ENCODE data around the gene MON1B. TPM values are rescaled to one million over a fixed set of nuclear protein-coding genes. Genes with fewer than 3 reads are reported as not detected.
"Not testable (repeated sequence)": the region's sequence is repeated elsewhere in the genome, so short reads cannot be mapped to it uniquely, and the experiment has no call there.

Gene MON1B
- 1.8 and 3.3 TPM in 2 replicates for total RNA-seq (2014; rRNA removed; shearing (Covaris generic); ENCODE audit: low replicate concordance)

DNA sequence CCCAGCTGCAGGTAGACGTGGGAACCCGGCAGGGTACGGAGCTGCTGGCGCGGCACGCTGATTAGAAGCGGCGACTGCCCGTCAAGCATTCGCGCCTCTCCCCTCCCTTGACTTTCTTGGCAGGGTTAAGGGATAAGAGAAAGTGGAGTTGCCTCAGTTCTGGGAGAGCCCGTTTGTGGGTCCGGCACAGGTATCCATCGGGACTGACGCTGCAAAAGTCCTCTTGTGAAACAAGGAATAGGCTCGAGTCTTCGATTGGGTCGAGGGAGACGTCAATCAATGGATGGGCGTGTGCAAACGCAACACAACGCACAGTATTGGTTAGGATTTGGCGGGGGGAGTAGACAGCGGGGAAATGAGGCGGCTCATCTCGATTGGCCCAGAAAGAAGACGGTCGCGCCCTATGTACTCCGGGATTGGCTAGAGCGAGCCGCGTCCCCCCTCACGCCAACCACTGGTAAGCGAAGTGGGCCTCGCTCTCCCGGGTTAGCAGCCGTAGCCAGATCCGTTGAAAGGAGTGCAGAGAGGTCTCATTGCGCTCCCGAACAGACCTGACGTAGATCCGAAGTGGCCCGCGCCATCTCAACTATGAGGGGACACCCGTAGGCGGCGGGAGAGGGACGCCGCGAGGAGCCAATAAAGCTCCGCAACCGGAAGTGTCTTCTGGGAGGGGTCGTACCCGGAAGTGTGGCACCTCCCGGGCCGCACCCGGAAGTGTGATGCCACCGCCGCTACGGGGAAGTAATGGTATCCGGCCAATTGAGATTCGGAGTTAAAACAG, at the start of gene MON1B:
TSS of gene MON1B (plus strand) at position 713 of the 781 bp plus-strand sequence. CDS start 296 bp downstream, outside the sequence.
- H3K9me3 ChIP-seq = no peaks in the 10 kb centered on the region
- H3K36me3 ChIP-seq = no peaks in the 10 kb centered on the region; the same call in 1 of the 2 replicates
- peak within 1 kb of the TSS; percentile 65 for H3K4me3 ChIP-seq
- DNase-seq = peak; percentile 94
- H3K27me3 ChIP-seq = no peaks in the 10 kb centered on the region

DNA sequence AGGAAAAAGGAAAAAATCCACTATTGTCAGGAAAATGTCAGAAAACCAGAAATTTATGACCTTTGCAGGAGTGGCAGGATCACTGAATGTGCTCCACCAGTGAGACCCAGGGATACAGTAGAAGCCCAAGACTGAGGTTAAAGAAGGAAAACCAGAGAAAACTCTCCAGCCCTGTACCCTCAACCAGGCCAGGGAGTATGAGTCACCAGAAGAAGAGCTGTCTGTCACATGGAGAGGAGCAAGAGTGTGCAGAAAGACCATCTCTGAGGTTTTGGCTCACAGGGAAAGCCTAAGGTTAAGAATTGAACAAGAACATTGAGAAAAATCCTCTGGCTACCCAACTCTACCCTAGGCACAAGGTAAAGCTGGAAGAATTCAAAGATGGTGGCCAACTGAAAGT, 47.6 kb upstream of the MON1B start:
- Histone ChIP-seq H3K36me3 (no peaks in the 10 kb centered on the region), H3K4me3 (no peak overlapping the region), H3K9me3 (no peaks in the 10 kb centered on the region), H3K27me3 (no peaks in the 10 kb centered on the region)
- DNase-seq = no peak

DNA sequence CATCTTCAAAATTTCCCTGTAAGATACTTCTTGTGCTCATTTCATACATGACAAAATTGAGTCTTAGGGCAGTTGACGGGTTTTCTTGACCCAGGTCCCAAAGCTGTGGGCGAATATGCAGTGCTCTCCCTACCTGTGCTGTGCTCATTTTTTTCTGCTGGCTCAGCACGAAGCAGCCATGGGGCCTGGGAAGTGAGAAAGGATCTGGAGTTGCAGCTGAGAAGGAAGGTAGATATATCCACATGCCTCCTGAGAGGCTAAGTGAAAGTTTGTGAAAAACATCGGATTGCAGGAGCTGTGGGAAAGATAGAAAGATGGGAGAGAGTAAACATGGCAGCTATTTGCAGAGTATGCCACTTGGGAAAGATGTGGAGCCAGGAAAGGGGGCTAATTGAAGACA, 42.9 kb upstream of the MON1B start:
- Histone ChIP-seq H3K4me3 (no peak overlapping the region), H3K27me3 (no peaks in the 10 kb centered on the region), H3K9me3 (no peaks in the 10 kb centered on the region), H3K36me3 (no peaks in the 10 kb centered on the region)
- no peak for DNase-seq

DNA sequence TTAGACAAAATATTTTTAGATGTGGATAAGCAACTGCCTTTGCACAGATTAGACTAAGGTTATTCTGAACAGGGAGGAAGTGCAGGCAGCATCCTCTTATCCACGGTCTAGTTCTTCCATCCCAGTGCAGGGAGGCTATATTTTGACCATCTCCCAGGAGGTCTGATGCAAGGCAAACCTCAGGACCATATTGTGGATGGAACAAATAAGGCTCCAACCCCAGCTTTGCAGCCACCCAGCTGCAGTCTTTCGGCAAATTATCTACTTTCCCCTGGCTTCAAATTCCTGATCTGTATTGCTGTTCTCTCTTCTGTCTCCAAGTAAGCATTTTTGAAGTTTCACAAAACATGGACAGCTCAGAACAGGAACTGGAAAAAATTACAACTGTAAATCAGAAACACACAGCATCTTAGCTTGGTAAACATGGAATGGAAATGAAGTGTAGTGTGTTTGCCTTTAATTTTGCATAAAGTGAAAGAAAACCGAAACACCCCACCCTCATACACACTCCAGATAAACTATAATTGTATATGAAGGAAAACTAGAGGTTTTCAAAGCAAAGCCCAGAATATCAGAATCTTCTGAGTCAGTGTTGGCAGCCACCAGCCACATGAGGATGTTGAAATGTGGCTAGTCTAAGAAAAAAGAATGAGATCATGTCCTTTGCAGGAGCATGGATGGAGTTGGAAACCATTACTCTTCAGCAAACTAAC, 33.5 kb upstream of the MON1B start:
- no peaks in the 10 kb centered on the region for H3K36me3 ChIP-seq
- no peaks in the 10 kb centered on the region for H3K9me3 ChIP-seq
- no peak overlapping the region for H3K4me3 ChIP-seq
- DNase-seq = no peak
- H3K27me3 ChIP-seq = no peaks in the 10 kb centered on the region

DNA sequence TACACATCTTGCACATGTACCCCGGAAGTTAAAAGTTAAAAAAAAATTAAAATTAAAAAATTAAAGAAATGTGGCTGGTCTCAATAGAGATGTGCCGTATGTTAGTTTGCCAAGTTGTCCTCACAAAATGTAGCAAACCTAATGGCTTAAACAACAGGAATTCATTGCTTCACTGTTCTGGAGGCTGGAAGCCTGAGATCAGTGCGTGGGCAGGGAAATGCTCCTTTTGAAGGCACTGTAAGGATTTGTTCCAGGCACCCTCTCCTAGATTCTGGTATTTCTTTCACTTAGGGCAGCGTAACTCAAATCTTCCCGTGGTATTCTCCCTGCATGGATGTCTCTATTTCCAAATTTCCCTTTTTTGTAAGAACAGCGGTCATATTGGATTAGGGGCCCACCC, 32.7 kb upstream of the MON1B start:
- no peaks in the 10 kb centered on the region for H3K36me3 ChIP-seq
- H3K4me3 ChIP-seq = no peak overlapping the region
- DNase-seq = no peak
- H3K9me3 ChIP-seq = no peaks in the 10 kb centered on the region
- H3K27me3 ChIP-seq = no peaks in the 10 kb centered on the region

DNA sequence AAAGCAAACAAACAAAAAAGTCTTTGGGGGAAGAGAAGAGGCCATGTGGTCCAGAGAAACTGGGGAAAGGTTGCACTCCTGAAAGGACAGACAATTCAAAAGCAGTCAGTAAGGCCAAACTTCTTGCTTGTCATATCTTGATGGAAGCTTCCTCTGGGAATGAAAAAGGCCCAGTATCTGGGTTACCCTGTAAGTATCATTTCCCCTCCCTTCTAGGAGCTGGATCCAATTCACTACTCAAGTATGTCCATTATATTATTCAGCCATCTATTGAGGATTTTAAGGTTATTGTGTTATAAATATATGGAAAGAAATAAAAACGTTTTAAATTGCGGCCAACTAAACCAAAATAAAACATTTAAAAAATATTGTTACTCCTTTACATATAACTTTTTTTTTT, 26.0 kb upstream of the MON1B start:
- Histone ChIP-seq H3K36me3 (no peaks in the 10 kb centered on the region), H3K9me3 (no peaks in the 10 kb centered on the region), H3K4me3 (no peak overlapping the region), H3K27me3 (no peaks in the 10 kb centered on the region)
- no peak for DNase-seq

DNA sequence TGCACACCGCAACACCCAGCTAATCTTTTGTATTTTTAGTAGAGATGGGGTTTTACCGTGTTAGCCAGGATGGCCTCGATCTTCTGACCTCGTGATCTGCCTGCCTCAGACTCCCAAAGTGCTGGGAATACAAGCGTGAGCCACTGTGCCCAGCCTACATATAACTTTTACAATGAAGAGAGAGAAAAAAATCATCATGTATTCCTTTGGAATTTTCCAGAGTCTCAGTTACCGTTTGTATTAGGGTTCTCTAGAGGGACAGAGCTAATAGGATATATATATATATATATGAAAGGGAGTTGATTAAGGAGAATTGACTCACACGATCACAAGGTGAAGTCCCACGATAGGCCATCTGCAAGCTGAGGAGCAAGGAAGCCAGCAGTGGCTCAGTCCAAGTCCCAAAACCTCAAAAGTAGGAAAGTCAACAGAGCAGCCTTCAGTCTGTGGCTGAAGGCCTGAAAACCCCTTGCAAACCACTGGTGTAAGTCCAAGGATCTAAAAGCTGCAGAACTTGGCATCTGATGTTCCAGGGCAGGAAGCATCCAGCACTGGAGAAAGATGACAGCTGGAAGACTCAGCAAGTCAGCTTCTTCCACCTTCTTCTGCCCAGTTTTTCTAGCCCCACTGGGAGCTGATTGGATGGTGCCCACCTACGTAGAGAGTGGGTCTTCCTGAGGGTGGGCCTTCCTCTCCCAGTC, 25.3 kb upstream of the MON1B start:
- not testable (repeated sequence) for H3K4me3 ChIP-seq, H3K27me3 ChIP-seq, DNase-seq

DNA sequence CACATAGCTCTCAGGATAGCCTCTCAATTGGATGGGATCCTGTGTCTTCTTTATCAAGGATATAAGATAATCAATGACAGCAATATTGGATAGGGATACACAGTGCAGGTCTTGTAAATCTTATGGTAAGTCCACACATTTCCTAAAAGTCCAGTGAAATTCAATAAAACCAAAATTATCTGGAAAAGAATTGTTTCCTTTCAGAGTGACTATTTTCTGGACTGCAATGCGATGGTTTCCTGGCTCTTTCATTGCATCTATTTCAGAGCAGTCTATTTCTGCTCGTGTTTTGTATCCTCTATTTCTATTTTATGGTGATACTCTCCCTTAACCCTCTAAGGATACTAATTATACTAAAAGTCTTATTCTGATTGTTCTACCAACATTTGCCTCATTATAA, 24.3 kb upstream of the MON1B start:
- no peaks in the 10 kb centered on the region for H3K27me3 ChIP-seq
- H3K9me3 ChIP-seq = no peaks in the 10 kb centered on the region
- DNase-seq = no peak
- H3K36me3 ChIP-seq = no peaks in the 10 kb centered on the region
- H3K4me3 ChIP-seq = no peak overlapping the region

More for the DNA sequence above, 25.3 kb upstream of the MON1B start:
- H3K9me3 ChIP-seq, H3K36me3 ChIP-seq: not testable (repeated sequence)

DNA sequence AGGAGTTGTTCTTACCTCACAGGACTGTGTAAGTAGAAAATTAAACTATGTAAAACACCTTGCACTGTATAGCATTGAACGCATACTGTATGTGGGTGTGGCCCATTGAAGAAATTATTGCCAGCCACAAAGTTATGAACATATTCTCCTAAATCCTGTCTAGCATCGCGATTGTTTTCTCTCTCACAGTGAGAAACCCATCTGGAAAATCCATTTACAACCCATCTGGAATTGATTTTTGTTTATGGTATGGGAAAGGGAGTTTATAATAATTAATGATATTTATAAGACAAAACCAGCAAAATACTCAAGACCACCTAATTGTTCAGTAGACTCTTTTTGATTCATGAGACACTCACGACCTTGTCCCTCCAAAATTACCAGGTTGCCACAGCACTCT, 22.1 kb upstream of the MON1B start:
- Histone ChIP-seq H3K36me3 (no peaks in the 10 kb centered on the region), H3K9me3 (no peaks in the 10 kb centered on the region), H3K27me3 (no peaks in the 10 kb centered on the region), H3K4me3 (no peak overlapping the region)
- DNase-seq = no peak

DNA sequence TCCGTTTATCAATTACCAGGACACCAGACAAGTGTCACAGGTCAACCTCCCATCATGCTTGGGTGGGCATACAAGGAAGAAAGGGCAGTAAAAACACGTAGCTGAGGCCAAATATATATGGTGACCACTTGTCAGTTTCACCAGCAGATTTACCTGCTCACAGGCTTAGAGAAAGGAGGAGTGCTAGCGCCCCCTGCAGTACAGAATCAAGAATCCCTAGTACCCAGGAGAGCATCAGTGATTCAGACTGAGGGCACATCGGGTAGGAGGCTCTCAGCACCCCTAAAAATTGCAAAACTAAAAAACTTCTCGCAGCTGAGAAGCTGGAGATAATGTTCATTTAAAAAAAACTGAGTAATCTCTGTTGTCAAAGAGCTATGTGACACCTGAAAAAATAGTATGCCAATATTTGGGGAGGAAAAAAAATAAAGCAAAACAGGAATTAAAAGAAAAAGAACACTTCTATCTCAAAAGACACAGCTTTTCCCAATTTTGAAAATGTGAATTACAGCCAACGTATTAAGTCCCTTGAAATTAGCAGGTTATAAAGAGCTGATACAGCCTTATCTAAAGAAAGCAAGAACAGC, 21.2 kb upstream of the MON1B start:
- no peak for DNase-seq
- Histone ChIP-seq H3K36me3 (no peaks in the 10 kb centered on the region), H3K9me3 (no peaks in the 10 kb centered on the region)

DNA sequence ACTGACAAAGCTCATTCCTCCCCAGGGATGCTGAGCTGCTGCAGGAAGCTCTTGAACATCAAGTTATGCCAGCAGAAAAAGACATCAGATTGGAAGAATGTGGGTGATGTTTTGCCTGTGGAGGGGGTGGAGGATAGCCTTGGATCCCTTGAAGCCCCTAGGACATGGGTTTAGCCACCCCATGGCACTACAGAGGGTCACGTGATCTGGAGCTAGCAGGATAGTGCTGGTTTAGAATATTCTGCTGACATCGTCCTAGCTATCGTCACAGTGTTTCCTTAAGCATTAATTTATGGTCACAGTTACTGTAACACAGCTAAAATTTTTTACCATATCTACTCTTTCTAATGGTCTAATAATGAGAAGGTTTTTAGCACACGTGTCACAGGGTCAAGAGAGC, 20.2 kb upstream of the MON1B start:
- Histone ChIP-seq H3K27me3 (no peaks in the 10 kb centered on the region), H3K9me3 (no peaks in the 10 kb centered on the region), H3K4me3 (no peak overlapping the region), H3K36me3 (no peaks in the 10 kb centered on the region)
- DNase-seq = no peak

More for the DNA sequence above, 21.2 kb upstream of the MON1B start:
- H3K4me3 ChIP-seq = no peak overlapping the region
- no peaks in the 10 kb centered on the region for H3K27me3 ChIP-seq

DNA sequence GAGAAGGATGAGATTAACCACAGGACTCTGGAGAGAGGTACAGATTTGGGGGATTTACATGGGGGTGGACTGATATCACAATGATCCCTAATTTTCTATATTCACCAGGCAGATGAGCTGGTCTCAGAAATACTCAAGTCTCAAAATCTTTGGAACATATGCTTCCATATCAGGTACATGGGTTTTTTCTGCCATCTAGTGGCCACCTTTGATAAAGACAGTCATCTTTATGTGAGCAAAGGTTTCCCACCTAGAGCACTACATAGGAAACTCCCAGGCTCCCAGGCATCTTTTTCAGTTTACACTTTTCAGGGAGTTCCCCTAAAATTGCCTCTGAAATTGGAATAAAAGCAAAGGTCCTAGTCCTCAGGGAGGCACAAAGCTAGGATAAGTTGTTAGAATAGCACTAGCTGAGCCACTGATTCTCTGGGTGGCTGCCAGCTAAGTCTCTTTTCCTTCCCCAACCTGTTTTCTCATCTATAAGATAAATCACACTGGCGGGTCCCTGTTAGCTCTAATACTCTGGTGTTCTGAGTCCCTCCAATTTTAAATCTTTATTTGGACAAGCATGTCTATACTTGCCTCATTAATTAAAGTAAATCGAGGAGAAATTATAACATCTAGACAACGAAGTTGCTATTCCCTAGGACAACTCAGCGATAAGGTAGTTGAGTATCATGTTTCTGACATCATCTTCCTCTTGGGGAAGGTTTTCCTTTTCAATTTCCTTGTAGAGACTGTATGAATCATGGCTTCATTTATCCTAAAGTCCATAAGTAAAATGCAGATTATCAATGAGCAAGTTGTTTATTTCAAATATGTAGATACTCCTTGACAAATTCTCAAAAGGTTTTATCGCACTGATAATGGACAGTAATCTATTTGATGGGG, 19.0 kb upstream of the MON1B start:
- no peaks in the 10 kb centered on the region for H3K27me3 ChIP-seq
- H3K4me3 ChIP-seq = no peak overlapping the region
- H3K36me3 ChIP-seq = no peaks in the 10 kb centered on the region
- DNase-seq = no peak
- no peaks in the 10 kb centered on the region for H3K9me3 ChIP-seq

DNA sequence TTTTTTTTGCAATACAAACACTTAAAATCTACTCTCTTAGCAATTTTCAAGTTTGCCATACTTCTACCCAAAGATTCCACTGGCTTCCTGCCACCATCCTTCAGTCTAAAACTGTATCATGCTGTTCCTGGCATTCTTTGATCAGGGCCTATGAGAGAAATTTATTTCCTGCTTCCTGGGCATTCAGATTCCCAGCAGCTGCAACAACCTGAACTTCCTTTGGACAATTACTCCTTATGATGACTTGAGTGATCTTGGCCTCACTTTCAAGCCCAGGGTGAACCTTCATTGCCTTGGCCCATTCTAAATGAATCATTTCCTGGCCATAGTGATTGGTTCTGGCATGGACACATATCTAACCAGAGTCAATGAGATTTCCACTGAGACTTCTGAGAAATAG, 18.0 kb upstream of the MON1B start:
- Histone ChIP-seq H3K27me3 (no peaks in the 10 kb centered on the region), H3K4me3 (no peak overlapping the region), H3K36me3 (no peaks in the 10 kb centered on the region), H3K9me3 (no peaks in the 10 kb centered on the region)
- DNase-seq = no peak

DNA sequence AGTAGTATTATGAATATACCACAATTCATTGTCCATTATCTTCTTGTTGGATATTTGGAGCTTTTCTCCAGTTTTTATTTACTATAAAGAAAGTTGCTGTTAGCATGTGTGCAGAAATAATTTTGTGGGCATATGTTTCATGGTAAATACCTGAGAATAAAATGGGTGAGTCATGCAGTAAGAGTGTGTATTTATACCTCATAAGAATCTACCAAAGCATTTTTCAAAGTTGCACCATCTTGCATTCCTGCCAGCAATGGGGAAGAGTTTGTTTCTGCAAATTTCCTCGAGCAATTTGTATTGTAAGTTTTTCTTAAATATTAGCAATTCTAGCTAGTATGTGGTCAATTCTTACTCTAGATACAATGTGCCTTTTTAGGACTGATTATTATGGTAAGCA, 7.9 kb upstream of the MON1B start:
- H3K36me3 ChIP-seq = no peaks in the 10 kb centered on the region
- H3K27me3 ChIP-seq = no peaks in the 10 kb centered on the region
- no peaks in the 10 kb centered on the region for H3K9me3 ChIP-seq
- no peak for DNase-seq
- H3K4me3 ChIP-seq = no peak overlapping the region

DNA sequence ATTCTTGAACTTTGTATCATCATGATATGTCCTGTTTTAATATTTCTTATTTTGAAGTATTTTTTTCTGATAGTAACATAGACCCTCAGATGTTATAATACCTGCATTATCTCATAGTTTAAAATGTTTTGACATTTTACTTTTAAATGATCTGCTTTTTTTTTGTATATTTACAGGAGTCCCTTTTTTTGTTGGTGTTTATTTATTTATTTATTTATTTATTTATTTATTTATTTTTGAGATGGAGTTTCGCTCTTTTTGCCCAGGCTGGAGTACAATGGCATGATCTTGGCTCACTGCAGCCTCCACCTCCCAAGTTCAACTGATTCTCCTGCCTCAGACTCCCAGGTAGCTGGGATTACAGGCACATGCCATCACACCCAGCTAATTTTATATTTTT, 4.7 kb upstream of the MON1B start:
- not testable (repeated sequence) for H3K4me3 ChIP-seq, DNase-seq, H3K9me3 ChIP-seq, H3K36me3 ChIP-seq, H3K27me3 ChIP-seq

DNA sequence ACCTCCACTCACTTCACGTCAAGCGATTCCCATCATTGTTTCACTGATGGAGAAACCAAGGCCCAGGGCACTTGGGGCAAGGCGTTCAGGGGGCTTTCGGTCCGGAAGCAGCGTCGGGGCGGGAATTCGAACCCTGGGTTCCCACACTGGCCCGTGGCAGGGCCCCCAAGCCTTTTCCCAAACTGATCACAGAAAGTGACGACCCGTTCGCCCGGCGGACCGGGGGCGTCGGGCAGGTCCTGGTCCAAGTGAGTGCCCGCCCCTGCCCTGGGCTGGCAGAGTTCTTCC, 856 bp upstream of the MON1B start:
- no peaks in the 10 kb centered on the region; the same call in 1 of the 2 replicates for H3K36me3 ChIP-seq
- peak overlapping the region; percentile 65 for H3K4me3 ChIP-seq
- no peak for DNase-seq
- no peaks in the 10 kb centered on the region for H3K27me3 ChIP-seq
- H3K9me3 ChIP-seq = no peaks in the 10 kb centered on the region
